ENCODE measurements around the gene IGDCC3.

Gene IGDCC3

DNA sequence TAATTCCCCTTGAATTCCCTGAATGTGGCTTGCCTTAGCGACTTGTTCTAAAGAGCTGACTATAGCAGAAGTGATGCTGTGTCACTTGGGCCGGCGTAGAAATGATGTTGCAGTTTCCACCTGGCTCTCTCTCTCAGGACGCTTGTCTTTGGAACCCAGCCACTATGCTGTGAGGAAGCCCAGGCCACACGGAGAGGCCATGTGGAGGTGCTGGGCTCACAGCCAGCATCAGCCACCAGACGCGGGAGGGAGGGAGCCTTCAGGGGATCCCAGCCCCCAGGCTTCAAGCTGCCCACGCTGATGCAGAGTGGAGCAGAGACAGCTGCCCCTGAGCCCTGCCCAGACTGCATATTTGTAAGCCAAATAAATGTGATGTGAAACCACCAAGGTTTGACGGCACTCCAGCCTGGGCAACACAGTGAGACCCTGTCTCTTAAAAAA is 54.7 kb downstream of the IGDCC3 start:
- H3K27ac ChIP-seq (ENCODE audit: low read length) = no peak overlapping the region
- H3K9me3 ChIP-seq (ENCODE audit: insufficient read depth, low read length, severe bottlenecking) = no peaks in the 10 kb centered on the region
- ATAC-seq (ENCODE audit: insufficient read depth, low read depth) = no peak
- H3K36me3 ChIP-seq (ENCODE audit: insufficient read depth, low read length) = no peaks in the 10 kb centered on the region
- H3K4me2 ChIP-seq (ENCODE audit: insufficient read depth, low read length) = no peak overlapping the region
- no peak overlapping the region for H3K9ac ChIP-seq (ENCODE audit: low read depth, low read length)
- no peak for DNase-seq
- H3K79me2 ChIP-seq (ENCODE audit: insufficient read depth, low read length) = no peaks in the 10 kb centered on the region
- no peak overlapping the region for H2AFZ ChIP-seq (ENCODE audit: low read depth, low read length)
- H3K4me3 ChIP-seq (ENCODE audit: low read depth in 1 of 2, low read length in 2 of 2) = no peak overlapping the region
- TF ChIP-seq, protein P1, sequence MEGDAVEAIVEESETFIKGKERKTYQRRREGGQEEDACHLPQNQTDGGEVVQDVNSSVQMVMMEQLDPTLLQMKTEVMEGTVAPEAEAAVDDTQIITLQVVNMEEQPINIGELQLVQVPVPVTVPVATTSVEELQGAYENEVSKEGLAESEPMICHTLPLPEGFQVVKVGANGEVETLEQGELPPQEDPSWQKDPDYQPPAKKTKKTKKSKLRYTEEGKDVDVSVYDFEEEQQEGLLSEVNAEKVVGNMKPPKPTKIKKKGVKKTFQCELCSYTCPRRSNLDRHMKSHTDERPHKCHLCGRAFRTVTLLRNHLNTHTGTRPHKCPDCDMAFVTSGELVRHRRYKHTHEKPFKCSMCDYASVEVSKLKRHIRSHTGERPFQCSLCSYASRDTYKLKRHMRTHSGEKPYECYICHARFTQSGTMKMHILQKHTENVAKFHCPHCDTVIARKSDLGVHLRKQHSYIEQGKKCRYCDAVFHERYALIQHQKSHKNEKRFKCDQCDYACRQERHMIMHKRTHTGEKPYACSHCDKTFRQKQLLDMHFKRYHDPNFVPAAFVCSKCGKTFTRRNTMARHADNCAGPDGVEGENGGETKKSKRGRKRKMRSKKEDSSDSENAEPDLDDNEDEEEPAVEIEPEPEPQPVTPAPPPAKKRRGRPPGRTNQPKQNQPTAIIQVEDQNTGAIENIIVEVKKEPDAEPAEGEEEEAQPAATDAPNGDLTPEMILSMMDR (IDR thresholded peaks at IDR 0.05; ENCODE audit: borderline replicate concordance, extremely low read depth, low read length, poor library complexity, severe bottlenecking) = no peak
- no peak for TF ChIP-seq EZH2 (IDR thresholded peaks at IDR 0.05; ENCODE audit: borderline replicate concordance, low read depth, low read length, severe bottlenecking)
- no peaks in the 10 kb centered on the region for H3K27me3 ChIP-seq (ENCODE audit: insufficient read depth, low read length, poor library complexity)
- H3K4me1 ChIP-seq (ENCODE audit: insufficient read depth, low read length) = 0 out of 2 replicates have a peak, but pooled peaks cover 3% of the 10 kb centered on the region
- H4K20me1 ChIP-seq (ENCODE audit: insufficient read depth, low read length) = no peaks in the 10 kb centered on the region

DNA sequence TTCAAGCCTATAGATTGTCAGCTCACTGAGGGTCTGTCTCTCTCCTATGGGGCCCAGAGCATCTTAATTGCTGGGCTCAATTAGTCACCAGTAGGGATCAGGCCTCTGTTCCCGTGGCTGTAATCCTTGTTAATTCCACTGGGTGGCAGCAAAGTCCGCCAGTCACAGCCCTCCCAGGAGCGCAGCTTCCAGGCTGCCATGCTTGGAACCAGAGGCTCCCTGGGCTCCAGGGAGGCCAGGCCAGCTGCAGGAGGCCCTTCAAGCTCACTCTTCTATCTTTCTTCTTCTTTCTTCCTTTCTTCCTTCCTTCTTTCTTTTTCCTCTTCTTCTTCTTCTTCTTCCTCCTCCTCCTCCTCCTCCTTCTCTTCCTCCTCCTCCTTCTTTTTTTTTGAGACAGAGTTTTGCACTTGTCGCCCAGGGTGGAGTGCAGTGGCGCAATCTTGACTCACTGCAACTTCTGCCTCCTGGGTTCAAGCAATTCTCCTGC is 58.9 kb downstream of the IGDCC3 start:
- Histone ChIP-seq H3K36me3 (ENCODE audit: insufficient read depth, low read length) (no peaks in the 10 kb centered on the region), H3K4me3 (ENCODE audit: low read depth in 1 of 2, low read length in 2 of 2) (no peak overlapping the region), H3K79me2 (ENCODE audit: insufficient read depth, low read length) (no peaks in the 10 kb centered on the region), H3K27me3 (ENCODE audit: insufficient read depth, low read length, poor library complexity) (no peaks in the 10 kb centered on the region), H3K4me1 (ENCODE audit: insufficient read depth, low read length) (0 out of 2 replicates have a peak, but pooled peaks cover 3% of the 10 kb centered on the region), H4K20me1 (ENCODE audit: insufficient read depth, low read length) (no peaks in the 10 kb centered on the region), H3K4me2 (ENCODE audit: insufficient read depth, low read length) (no peak overlapping the region), H2AFZ (ENCODE audit: low read depth, low read length) (peak overlapping the region; percentile 58; the same call in 1 of the 2 replicates), H3K27ac (ENCODE audit: low read length) (no peak overlapping the region), H3K9ac (ENCODE audit: low read depth, low read length) (no peak overlapping the region), H3K9me3 (ENCODE audit: insufficient read depth, low read length, severe bottlenecking) (no peaks in the 10 kb centered on the region)
- TF ChIP-seq EZH2 (IDR thresholded peaks at IDR 0.05; ENCODE audit: borderline replicate concordance, low read depth, low read length, severe bottlenecking) = no peak
- TF ChIP-seq, protein P1 (IDR thresholded peaks at IDR 0.05; ENCODE audit: borderline replicate concordance, extremely low read depth, low read length, poor library complexity, severe bottlenecking) = peak; percentile 90
- DNase-seq (peak; percentile 78), ATAC-seq (ENCODE audit: insufficient read depth, low read depth) (peak; percentile 99)

DNA sequence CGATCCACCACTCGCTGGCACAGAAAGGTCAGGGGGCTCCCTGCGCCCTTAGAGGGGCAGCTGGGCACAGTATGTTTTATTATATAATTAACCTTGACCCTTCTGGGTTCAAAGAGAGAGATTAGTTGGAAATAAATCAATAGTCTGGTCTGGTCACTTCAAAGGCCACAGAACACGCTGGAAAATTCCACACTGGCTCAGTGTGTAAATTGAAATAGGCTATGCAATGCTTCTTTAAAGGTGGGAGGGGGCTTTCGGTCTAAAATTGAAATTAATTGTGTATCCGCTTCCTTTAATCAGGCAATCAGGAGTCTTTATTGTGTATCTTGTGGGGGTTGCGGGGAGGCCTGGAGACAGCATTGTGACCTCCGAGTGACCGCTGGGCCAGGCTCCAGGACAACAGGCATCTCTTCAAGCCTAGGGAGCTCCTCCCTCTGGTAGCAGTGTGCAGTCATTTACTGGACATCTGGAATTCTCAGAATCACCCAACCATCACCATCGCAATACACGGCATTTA is 65.3 kb downstream of the IGDCC3 start:
- DNase-seq (no peak), ATAC-seq (ENCODE audit: insufficient read depth, low read depth) (no peak)
- TF ChIP-seq, protein P1 (IDR thresholded peaks at IDR 0.05; ENCODE audit: borderline replicate concordance, extremely low read depth, low read length, poor library complexity, severe bottlenecking) = no peak
- TF ChIP-seq EZH2 (IDR thresholded peaks at IDR 0.05; ENCODE audit: borderline replicate concordance, low read depth, low read length, severe bottlenecking) = no peak
- Histone ChIP-seq H3K4me1 (ENCODE audit: insufficient read depth, low read length) (no peaks in the 10 kb centered on the region), H4K20me1 (ENCODE audit: insufficient read depth, low read length) (no peaks in the 10 kb centered on the region), H3K79me2 (ENCODE audit: insufficient read depth, low read length) (no peaks in the 10 kb centered on the region), H3K4me3 (ENCODE audit: low read depth in 1 of 2, low read length in 2 of 2) (no peak overlapping the region), H3K36me3 (ENCODE audit: insufficient read depth, low read length) (no peaks in the 10 kb centered on the region), H3K9me3 (ENCODE audit: insufficient read depth, low read length, severe bottlenecking) (no peaks in the 10 kb centered on the region), H2AFZ (ENCODE audit: low read depth, low read length) (no peak overlapping the region), H3K4me2 (ENCODE audit: insufficient read depth, low read length) (no peak overlapping the region), H3K27me3 (ENCODE audit: insufficient read depth, low read length, poor library complexity) (no peaks in the 10 kb centered on the region), H3K9ac (ENCODE audit: low read depth, low read length) (no peak overlapping the region), H3K27ac (ENCODE audit: low read length) (no peak overlapping the region)
